B cell (primary cell): ENCODE results near the gene SLC10A6. TPM values are rescaled to one million over a fixed set of nuclear protein-coding genes. Genes with fewer than 3 reads are reported as not detected.

Experiments
- ATAC-seq: fragments of 200-7000 bp; cut with Tn5 transposase; one replicate; pipeline ENCODE4 v1.10.0; 2021; ENCODE audit warnings: low read depth, mild to moderate bottlenecking, moderate number of reproducible peaks, moderate library complexity
- CTCF ChIA-PET: fragments of 350-600 bp; sonication (Branson Sonifier 250); formaldehyde crosslinking; loops from one replicate; lab custom pipeline; 2021; ENCODE audit warnings: antibody characterized with exemption, inconsistent platforms; lab: Charles Lee
- POLR2A ChIA-PET: fragments of 350-600 bp; sonication (Branson Sonifier 250); formaldehyde crosslinking; loops from one replicate; lab custom pipeline; 2021; ENCODE audit warnings: antibody characterized with exemption; lab: Charles Lee
- DNase-seq: peaks from one replicate; pipeline ENCODE4 v3.0.0; 2013
- H2AFZ ChIP-seq: 2 replicates; pipeline ENCODE4 v1.6.1; 2012; ENCODE audit warnings: mild to moderate bottlenecking, low read depth, low read length; ENCODE audit not compliant: insufficient read depth, poor library complexity, severe bottlenecking
- H3K27ac ChIP-seq, 2 donors: 1 replicate in 1 of 2; 2 replicates in 1 of 2; pipeline ENCODE4 v1.5.1; 2012 to 2013; ENCODE audit warnings: low read length in 2 of 2, mild to moderate bottlenecking in 2 of 2, moderate library complexity in 1 of 2
- H3K27me3 ChIP-seq, 4 experiments: fragments of 200-600 bp in 1 of 4; sonication (generic) in 1 of 4; replicated peaks in 1 of 4; 1 replicate in 2 of 4; 2 replicates in 2 of 4; pipeline versions ENCODE4 v1.6.1 to v1.7.0; 2013 to 2016; ENCODE audit warnings: low read length in 3 of 4, mild to moderate bottlenecking in 2 of 4, mixed read lengths in 1 of 4, moderate library complexity in 1 of 4; ENCODE audit not compliant: insufficient read depth in 4 of 4, control insufficient read depth in 3 of 4; ENCODE audit errors: control extremely low read depth in 1 of 4
- H3K36me3 ChIP-seq, 2 experiments: replicated peaks in 1 of 2; 1 replicate in 1 of 2; 2 replicates in 1 of 2; pipeline versions ENCODE4 v1.6.1 to v1.7.1; 2013; ENCODE audit warnings: low read length in 1 of 2; ENCODE audit not compliant: insufficient read depth in 2 of 2, control insufficient read depth in 1 of 2; ENCODE audit errors: control extremely low read depth in 1 of 2, extremely low read depth in 1 of 2
- H3K4me1 ChIP-seq, 2 donors: fragments of 200-600 bp in 1 of 2; sonication (generic) in 1 of 2; 1 replicate in 1 of 2; 2 replicates in 1 of 2; pipeline versions ENCODE4 v1.5.1 to v1.6.1; 2013 to 2017; ENCODE audit warnings: low read length in 2 of 2; ENCODE audit not compliant: control insufficient read depth in 2 of 2, insufficient read depth in 2 of 2
- H3K4me2 ChIP-seq: replicated peaks from 2 replicates; pipeline ENCODE3; 2012; ENCODE audit warnings: mild to moderate bottlenecking, low read depth, low read length; ENCODE audit not compliant: poor library complexity, severe bottlenecking
- H3K4me3 ChIP-seq, 5 experiments: fragments of 200-600 bp in 1 of 5; sonication (generic) in 1 of 5; 1 replicate in 3 of 5; 2 replicates in 2 of 5; pipeline versions ENCODE4 v1.5.1 to v1.7.0; 2011 to 2016; ENCODE audit warnings: low read length in 4 of 5, mild to moderate bottlenecking in 4 of 5, low read depth in 2 of 5, control low read depth in 1 of 5, moderate library complexity in 1 of 5; ENCODE audit not compliant: insufficient read depth in 1 of 5; ENCODE audit errors: control extremely low read depth in 1 of 5, extremely low read depth in 1 of 5
- H3K79me2 ChIP-seq: fragments of 200-600 bp; sonication (generic); one replicate; pipeline ENCODE4 v1.6.0; 2016; ENCODE audit warnings: low read length; ENCODE audit not compliant: control insufficient read depth, insufficient read depth
- H3K9ac ChIP-seq: fragments of 200-600 bp; sonication (generic); 2 replicates; pipeline ENCODE4 v1.6.1; 2017; ENCODE audit warnings: mild to moderate bottlenecking, low read length, moderate library complexity
- H3K9me3 ChIP-seq, 3 donors: one replicate each; pipeline versions ENCODE4 v1.6.1 to v1.7.1; 2013; ENCODE audit warnings: low read length in 2 of 3; ENCODE audit not compliant: control insufficient read depth in 2 of 3, insufficient read depth in 1 of 3; ENCODE audit errors: control extremely low read depth in 1 of 3
- H4K20me1 ChIP-seq: 2 replicates; pipeline ENCODE4 v1.6.0; 2012; ENCODE audit warnings: mild to moderate bottlenecking, low read length; ENCODE audit not compliant: insufficient read depth, control insufficient read depth, poor library complexity, severe bottlenecking
- H3K27ac Mint-ChIP-seq: one replicate; pipeline ENCODE4 v1.8.0; 2021; ENCODE audit warnings: mixed read lengths
- H3K27me3 Mint-ChIP-seq: one replicate; pipeline ENCODE4 v1.8.0; 2021; ENCODE audit warnings: mixed read lengths
- H3K4me1 Mint-ChIP-seq: one replicate; pipeline ENCODE4 v1.8.0; 2021; ENCODE audit warnings: mixed read lengths
- H3K4me3 Mint-ChIP-seq: one replicate; pipeline ENCODE4 v1.8.0; 2021; ENCODE audit warnings: mixed read lengths
- H3K9me3 Mint-ChIP-seq: one replicate; pipeline ENCODE4 v1.8.0; 2022; ENCODE audit warnings: mixed read lengths; ENCODE audit not compliant: insufficient read depth
- CTCF ChIP-seq: fragments of 200-600 bp; IDR thresholded peaks from one replicate; pipeline ENCODE4 v1.8.0; 2022; ENCODE audit warnings: antibody characterized with exemption, mild to moderate bottlenecking
- EZH2 ChIP-seq: IDR thresholded peaks from 2 replicates; pipeline ENCODE4 v1.6.1; 2012; ENCODE audit warnings: borderline replicate concordance, low read depth, mild to moderate bottlenecking, moderate library complexity, low read length; ENCODE audit not compliant: insufficient read depth, poor library complexity, severe bottlenecking
- WGBS: methylation state at CpG from one replicate; pipeline ENCODE4 v1.1.5; 2013; ENCODE audit warnings: missing lambda C conversion rate; ENCODE audit not compliant: insufficient coverage; 5-methylcytosine and 5-hydroxymethylcytosine counted together
- intact Hi-C: fragments of 100-400 bp; cut with micrococcal nuclease; formaldehyde crosslinking; loops from one replicate; pipeline ENCODE4 v1.10.0; 2022
- polyA plus RNA-seq: library from polyadenylated mRNA; depleted of rRNA; stranded (reverse); fragments of >200 nt; gene quantifications from 2 replicates; pipeline ENCODE4 v1.2.3, GENCODE V29; 2012
- total RNA-seq, 2 donors: library from RNA; stranded (reverse); fragments of 120-200 nt in 1 of 2; gene quantifications; 1 replicate in 1 of 2; 2 replicates in 1 of 2; pipeline versions ENCODE4 v1.2.3 to v1.2.4, GENCODE V29; 2013 to 2022

SLC10A6 gene
- total and polyA plus RNA-seq, 2 donors (not counting 1 experiment from before 2014, with no cell fraction given): not detected

GRCh38 chr4:86846921-86847320 is 2.3 kb downstream of the SLC10A6 start:
- H3K4me3 ChIP-seq: no peak overlapping the region
- ATAC-seq: no peak
- H3K9me3 Mint-ChIP-seq: no peaks in the 10 kb centered on the region
- intact Hi-C loops: no loop called here
- TF ChIP-seq EZH2: no peak
- no peak for TF ChIP-seq CTCF
- H3K4me1 ChIP-seq: no peaks in the 10 kb centered on the region
- no peak overlapping the region for H3K4me3 Mint-ChIP-seq
- H3K9me3 ChIP-seq: no peaks in the 10 kb centered on the region
- ChIA-PET POLR2A (no interaction called here), CTCF (no interaction called here)
- H3K27me3 Mint-ChIP-seq: peaks cover 3% of the 10 kb centered on the region
- H2AFZ ChIP-seq: no peak overlapping the region
- no peak overlapping the region for H3K27ac Mint-ChIP-seq
- no peak overlapping the region for H3K4me2 ChIP-seq
- H3K4me1 Mint-ChIP-seq: no peaks in the 10 kb centered on the region
- H3K27me3 ChIP-seq: no peaks in the 10 kb centered on the region
- no peaks in the 10 kb centered on the region for H3K79me2 ChIP-seq
- no peak overlapping the region for H3K9ac ChIP-seq
- no peak for DNase-seq
- no peak overlapping the region for H3K27ac ChIP-seq
- H3K36me3 ChIP-seq: no peaks in the 10 kb centered on the region
- H4K20me1 ChIP-seq: no peaks in the 10 kb centered on the region

GRCh38 chr4:86845593-86845992 is 3.6 kb downstream of the SLC10A6 start:
- CTCF ChIA-PET: no interaction called here

More at GRCh38 chr4:86845593-86845992, 3.6 kb downstream of the SLC10A6 start:
- H3K27me3 ChIP-seq: no peaks in the 10 kb centered on the region
- no peaks in the 10 kb centered on the region for H3K9me3 ChIP-seq
- Mint-ChIP-seq H3K4me1 (no peaks in the 10 kb centered on the region), H3K27me3 (peaks cover 3% of the 10 kb centered on the region), H3K9me3 (no peaks in the 10 kb centered on the region), H3K4me3 (no peak overlapping the region), H3K27ac (no peak overlapping the region)
- H3K4me3 ChIP-seq: no peak overlapping the region
- no peak for TF ChIP-seq CTCF
- no peak for TF ChIP-seq EZH2
- H3K4me2 ChIP-seq: no peak overlapping the region
- no peaks in the 10 kb centered on the region for H3K36me3 ChIP-seq
- no peaks in the 10 kb centered on the region for H3K4me1 ChIP-seq
- no peak overlapping the region for H2AFZ ChIP-seq
- intact Hi-C loops: no loop called here
- H3K79me2 ChIP-seq: no peaks in the 10 kb centered on the region
- no peak for DNase-seq
- H4K20me1 ChIP-seq: no peaks in the 10 kb centered on the region
- WGBS: over 99% methylated on average over 5 of the region's 5 CpGs
- POLR2A ChIA-PET: no interaction called here
- H3K9ac ChIP-seq: no peak overlapping the region
- no peak for ATAC-seq
- H3K27ac ChIP-seq: no peak overlapping the region
